ENCODE results near the gene ODC1. TPM values are rescaled to one million over a fixed set of nuclear protein-coding genes. Genes with fewer than 3 reads are reported as not detected.

The ODC1 gene
- total and polyA plus RNA-seq, 2 of the 4 experiments (the other 2 are of a cell fraction): 117 to 204 TPM

DNA sequence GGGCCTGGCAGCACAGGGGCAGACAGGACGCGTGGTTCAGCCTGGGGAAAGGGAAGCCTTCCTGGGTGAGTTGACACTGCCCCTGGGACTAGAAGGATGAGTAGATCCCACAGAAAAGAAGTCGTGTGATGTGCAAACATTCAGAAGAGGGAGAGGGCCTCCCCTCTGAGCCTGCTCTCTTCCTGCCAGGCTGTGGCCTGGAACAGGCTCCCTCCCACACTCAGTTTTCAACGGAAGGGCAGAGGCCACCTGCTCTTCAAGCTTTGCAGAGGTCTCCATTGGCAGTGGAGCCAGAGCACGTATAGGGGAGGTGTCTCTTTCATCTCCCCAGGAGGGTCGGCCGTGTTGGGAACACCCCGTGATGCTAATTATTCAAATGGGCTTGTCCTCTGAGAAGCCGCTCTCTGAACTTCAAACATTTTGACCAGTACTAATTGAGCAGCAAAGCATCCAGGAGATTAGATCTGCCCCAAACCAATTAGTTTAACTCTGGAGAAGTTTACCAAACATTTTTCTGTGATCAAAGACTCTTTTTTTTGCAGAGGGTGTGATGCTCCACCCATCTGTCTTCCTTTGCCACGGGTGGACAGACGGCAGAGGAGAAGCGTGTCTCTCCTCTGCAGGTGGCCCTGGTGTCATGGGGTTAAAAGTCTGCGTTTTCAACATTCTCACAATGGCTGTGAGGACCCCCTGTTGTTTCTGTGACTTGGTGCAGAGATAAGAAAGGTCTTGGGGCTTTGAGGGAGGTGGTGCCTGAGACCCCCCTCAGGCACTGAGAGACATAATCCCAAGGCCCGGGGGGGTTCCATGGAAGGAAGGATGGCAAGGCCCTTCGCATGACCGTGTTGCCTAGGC, 29.5 kb upstream of the ODC1 start:
- intact Hi-C loops (cut with micrococcal nuclease) (no loop called here), dilution Hi-C loops (cut with HindIII; ENCODE audit: low sequenced_read_pairs, unreplicated experiment) (no loop called here), in situ Hi-C loops (cut with MboI; ENCODE audit: low sequenced_read_pairs) (no loop called here)
- DNase-seq (no peak), ATAC-seq (ENCODE audit: low read depth) (no peak)
- Histone ChIP-seq H2BK15ac (ENCODE audit: low read depth, low read length) (no peak overlapping the region), H3K9me3 (ENCODE audit: control insufficient read depth, insufficient read depth, low read length) (no peaks in the 10 kb centered on the region), H2AK9ac (replicated peaks; ENCODE audit: low read depth, low read length, poor library complexity) (no peak overlapping the region), H3K79me1 (ENCODE audit: low read depth in 1 of 2, low read length in 2 of 2) (no peaks in the 10 kb centered on the region), H3K4ac (ENCODE audit: low read depth, low read length) (no peak overlapping the region), H3K4me2 (ENCODE audit: low read depth, low read length) (no peak overlapping the region), H3K4me3 (ENCODE audit: insufficient read depth, low read depth, low read length) (no peak overlapping the region), H3K56ac (ENCODE audit: extremely low read depth, insufficient read depth, low read length) (no peak overlapping the region), H3K4me1 (ENCODE audit: control insufficient read depth, insufficient read depth, low read length) (no peaks in the 10 kb centered on the region), H2BK5ac (ENCODE audit: low read depth, low read length, poor library complexity, severe bottlenecking) (no peak overlapping the region), H3K23ac (ENCODE audit: low read depth, low read length) (no peak overlapping the region), H3K9me1 (ENCODE audit: insufficient read depth, low read length) (no peaks in the 10 kb centered on the region), H2AK5ac (ENCODE audit: low read depth, low read length) (no peak overlapping the region), H3K18ac (ENCODE audit: low read depth, low read length) (no peak overlapping the region), H3K36me3 (ENCODE audit: control insufficient read depth, insufficient read depth, low read length) (no peaks in the 10 kb centered on the region), H3K27ac (ENCODE audit: insufficient read depth, low read length) (no peak overlapping the region), H3K27me3 (ENCODE audit: control insufficient read depth, insufficient read depth, low read length) (peaks cover 40% of the 10 kb centered on the region), H2BK120ac (ENCODE audit: low read depth, low read length) (no peak overlapping the region), H4K20me1 (ENCODE audit: insufficient read depth, low read length) (no peaks in the 10 kb centered on the region), H3K14ac (replicated peaks; ENCODE audit: low read depth, low read length) (no peak overlapping the region), H2BK20ac (ENCODE audit: low read depth, low read length) (no peak overlapping the region), H4K8ac (ENCODE audit: low read depth in 2 of 2, low read length in 2 of 2) (no peak overlapping the region), H4K5ac (ENCODE audit: low read depth, low read length) (no peak overlapping the region), H4K91ac (ENCODE audit: insufficient read depth, low read depth, low read length) (no peak overlapping the region), H3K9ac (ENCODE audit: low read depth, low read length) (no peak overlapping the region), H2AFZ (replicated peaks; ENCODE audit: low read length, poor library complexity) (no peak overlapping the region)
- ChIA-PET POLR2A (ENCODE audit: unreplicated experiment) (no interaction called here), CTCF (no interaction called here)
- BruUV-seq (replicated peaks): no TSS peak
- WGBS, 2 experiments (ENCODE audit: extremely low coverage in 2 of 2, insufficient read length in 1 of 2): 33% methylated on average over 1 of the region's 16 CpGs; no CpG with 5 or more reads in 1 of the 2 experiments
- no peak for TF ChIP-seq CEBPB (IDR thresholded peaks at IDR 0.05; ENCODE audit: low read depth, low read length)
- no peak for TF ChIP-seq MAFK (IDR thresholded peaks at IDR 0.05; ENCODE audit: low read depth, low read length)
- no peak for TF ChIP-seq RAD21 (IDR thresholded peaks at IDR 0.05; ENCODE audit: low read length)
- TF ChIP-seq MXI1 (IDR thresholded peaks at IDR 0.05; ENCODE audit: borderline replicate concordance, low read depth, low read length): no peak
- TF ChIP-seq NFE2L2 (IDR thresholded peaks at IDR 0.05; ENCODE audit: low read depth, low read length): no peak
- no peak for TF ChIP-seq SMC3 (IDR thresholded peaks at IDR 0.05; ENCODE audit: low read depth, low read length)
- TF ChIP-seq RFX5 (IDR thresholded peaks at IDR 0.05; ENCODE audit: low read depth, low read length): no peak
- TF ChIP-seq, protein P1, sequence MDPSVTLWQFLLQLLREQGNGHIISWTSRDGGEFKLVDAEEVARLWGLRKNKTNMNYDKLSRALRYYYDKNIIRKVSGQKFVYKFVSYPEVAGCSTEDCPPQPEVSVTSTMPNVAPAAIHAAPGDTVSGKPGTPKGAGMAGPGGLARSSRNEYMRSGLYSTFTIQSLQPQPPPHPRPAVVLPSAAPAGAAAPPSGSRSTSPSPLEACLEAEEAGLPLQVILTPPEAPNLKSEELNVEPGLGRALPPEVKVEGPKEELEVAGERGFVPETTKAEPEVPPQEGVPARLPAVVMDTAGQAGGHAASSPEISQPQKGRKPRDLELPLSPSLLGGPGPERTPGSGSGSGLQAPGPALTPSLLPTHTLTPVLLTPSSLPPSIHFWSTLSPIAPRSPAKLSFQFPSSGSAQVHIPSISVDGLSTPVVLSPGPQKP (IDR thresholded peaks at IDR 0.05; ENCODE audit: borderline replicate concordance, low read depth, low read length): no peak
- TF ChIP-seq, protein P2, sequence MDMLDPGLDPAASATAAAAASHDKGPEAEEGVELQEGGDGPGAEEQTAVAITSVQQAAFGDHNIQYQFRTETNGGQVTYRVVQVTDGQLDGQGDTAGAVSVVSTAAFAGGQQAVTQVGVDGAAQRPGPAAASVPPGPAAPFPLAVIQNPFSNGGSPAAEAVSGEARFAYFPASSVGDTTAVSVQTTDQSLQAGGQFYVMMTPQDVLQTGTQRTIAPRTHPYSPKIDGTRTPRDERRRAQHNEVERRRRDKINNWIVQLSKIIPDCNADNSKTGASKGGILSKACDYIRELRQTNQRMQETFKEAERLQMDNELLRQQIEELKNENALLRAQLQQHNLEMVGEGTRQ (IDR thresholded peaks at IDR 0.05; ENCODE audit: low read depth, low read length): no peak
- no peak for TF ChIP-seq CHD1 (IDR thresholded peaks at IDR 0.05; ENCODE audit: low read depth, low read length)
- TF ChIP-seq BHLHE40 (IDR thresholded peaks at IDR 0.05; ENCODE audit: low read depth, low read length): no peak
- TF ChIP-seq RCOR1 (IDR thresholded peaks at IDR 0.05; ENCODE audit: insufficient replicate concordance, low read length): no peak
- no peak for TF ChIP-seq MAZ (IDR thresholded peaks at IDR 0.05; ENCODE audit: borderline replicate concordance, low read depth, low read length)
- TF ChIP-seq POLR2A (IDR thresholded peaks at IDR 0.05; ENCODE audit: low read depth, low read length): no peak
- TF ChIP-seq FOS (IDR thresholded peaks at IDR 0.05; ENCODE audit: low read depth, low read length): no peak

Data from IMR-90 (cell line).